ENCODE measurements around the gene LMOD3.
A peak's percentile ranks its signal among the peaks of the same experiment; 100 is the strongest.

The LMOD3 gene

GRCh38 chr3:69104586-69104985, 17.8 kb downstream of the LMOD3 start:
- Histone ChIP-seq H3K27me3 (ENCODE audit: insufficient read depth, low read depth) (no peaks in the 10 kb centered on the region), H4K20me1 (ENCODE audit: insufficient read depth) (no peaks in the 10 kb centered on the region), H2AFZ (ENCODE audit: low read depth) (no peak overlapping the region), H3K36me3 (ENCODE audit: insufficient read depth) (no peaks in the 10 kb centered on the region; the same call in 1 of the 2 replicates), H3K9ac (peak overlapping the region; percentile 25; the same call in 1 of the 2 replicates), H3K27ac (peak overlapping the region; percentile 60), H3K4me2 (peak overlapping the region; percentile 92), H3K79me2 (ENCODE audit: insufficient read depth, low read depth) (peaks cover 31% of the 10 kb centered on the region; the same call in 1 of the 2 replicates), H3K4me3 (IDR thresholded peaks at IDR 0.05; ENCODE audit: insufficient read depth, low read depth, low read length) (no peak overlapping the region), H3K4me1 (ENCODE audit: low read depth, poor library complexity, severe bottlenecking) (peaks cover 63% of the 10 kb centered on the region)
- TF ChIP-seq CTCF (conservative IDR thresholded peaks at IDR 0.05; ENCODE audit: low read depth, low read length): no peak

GRCh38 chr3:69103123-69103522, 19.3 kb downstream of the LMOD3 start:
- peaks cover 45% of the 10 kb centered on the region for H3K79me2 ChIP-seq (ENCODE audit: insufficient read depth, low read depth)
- no peak overlapping the region for H3K4me3 ChIP-seq (IDR thresholded peaks at IDR 0.05; ENCODE audit: insufficient read depth, low read depth, low read length)
- no peak overlapping the region for H3K9ac ChIP-seq
- H3K4me2 ChIP-seq: peak overlapping the region; percentile 92; the same call in 1 of the 2 replicates
- H3K4me1 ChIP-seq (ENCODE audit: low read depth, poor library complexity, severe bottlenecking): peaks cover 74% of the 10 kb centered on the region
- H3K27me3 ChIP-seq (ENCODE audit: insufficient read depth, low read depth): no peaks in the 10 kb centered on the region
- no peaks in the 10 kb centered on the region for H4K20me1 ChIP-seq (ENCODE audit: insufficient read depth)
- H3K27ac ChIP-seq: no peak overlapping the region; the same call in 1 of the 2 replicates
- TF ChIP-seq CTCF (conservative IDR thresholded peaks at IDR 0.05; ENCODE audit: low read depth, low read length): no peak
- no peaks in the 10 kb centered on the region; the same call in 1 of the 2 replicates for H3K36me3 ChIP-seq (ENCODE audit: insufficient read depth)
- H2AFZ ChIP-seq (ENCODE audit: low read depth): no peak overlapping the region

- peaks cover 80% of the 10 kb centered on the region for H3K4me1 ChIP-seq (ENCODE audit: low read depth, poor library complexity, severe bottlenecking)
- no peak overlapping the region for H3K27ac ChIP-seq
- H3K4me2 ChIP-seq: no peak overlapping the region
- H3K9ac ChIP-seq: no peak overlapping the region
- no peaks in the 10 kb centered on the region for H3K27me3 ChIP-seq (ENCODE audit: insufficient read depth, low read depth)
- no peak for TF ChIP-seq CTCF (conservative IDR thresholded peaks at IDR 0.05; ENCODE audit: low read depth, low read length)
- H3K36me3 ChIP-seq (ENCODE audit: insufficient read depth): no peaks in the 10 kb centered on the region; the same call in 1 of the 2 replicates
- H3K79me2 ChIP-seq (ENCODE audit: insufficient read depth, low read depth): peaks cover 51% of the 10 kb centered on the region
- H2AFZ ChIP-seq (ENCODE audit: low read depth): no peak overlapping the region
- no peaks in the 10 kb centered on the region for H4K20me1 ChIP-seq (ENCODE audit: insufficient read depth)
- H3K4me3 ChIP-seq (IDR thresholded peaks at IDR 0.05; ENCODE audit: insufficient read depth, low read depth, low read length): no peak overlapping the region
Observed at GRCh38 chr3:69102384-69102783, 20.0 kb downstream of the LMOD3 start.

GRCh38 chr3:69099576-69099975, 22.8 kb downstream of the LMOD3 start:
- H3K27me3 ChIP-seq (ENCODE audit: insufficient read depth, low read depth): no peaks in the 10 kb centered on the region
- H3K36me3 ChIP-seq (ENCODE audit: insufficient read depth): no peaks in the 10 kb centered on the region; the same call in 1 of the 2 replicates
- H3K4me1 ChIP-seq (ENCODE audit: low read depth, poor library complexity, severe bottlenecking): peaks cover 88% of the 10 kb centered on the region
- H4K20me1 ChIP-seq (ENCODE audit: insufficient read depth): no peaks in the 10 kb centered on the region
- H3K9ac ChIP-seq: no peak overlapping the region
- H3K27ac ChIP-seq: no peak overlapping the region
- no peak overlapping the region for H3K4me2 ChIP-seq
- H3K4me3 ChIP-seq (IDR thresholded peaks at IDR 0.05; ENCODE audit: insufficient read depth, low read depth, low read length): no peak overlapping the region
- no peak for TF ChIP-seq CTCF (conservative IDR thresholded peaks at IDR 0.05; ENCODE audit: low read depth, low read length)
- H2AFZ ChIP-seq (ENCODE audit: low read depth): no peak overlapping the region
- peaks cover 70% of the 10 kb centered on the region for H3K79me2 ChIP-seq (ENCODE audit: insufficient read depth, low read depth)

All from KMS-11 (cell line).